ENCODE results near the gene FTO.

FTO gene

DNA sequence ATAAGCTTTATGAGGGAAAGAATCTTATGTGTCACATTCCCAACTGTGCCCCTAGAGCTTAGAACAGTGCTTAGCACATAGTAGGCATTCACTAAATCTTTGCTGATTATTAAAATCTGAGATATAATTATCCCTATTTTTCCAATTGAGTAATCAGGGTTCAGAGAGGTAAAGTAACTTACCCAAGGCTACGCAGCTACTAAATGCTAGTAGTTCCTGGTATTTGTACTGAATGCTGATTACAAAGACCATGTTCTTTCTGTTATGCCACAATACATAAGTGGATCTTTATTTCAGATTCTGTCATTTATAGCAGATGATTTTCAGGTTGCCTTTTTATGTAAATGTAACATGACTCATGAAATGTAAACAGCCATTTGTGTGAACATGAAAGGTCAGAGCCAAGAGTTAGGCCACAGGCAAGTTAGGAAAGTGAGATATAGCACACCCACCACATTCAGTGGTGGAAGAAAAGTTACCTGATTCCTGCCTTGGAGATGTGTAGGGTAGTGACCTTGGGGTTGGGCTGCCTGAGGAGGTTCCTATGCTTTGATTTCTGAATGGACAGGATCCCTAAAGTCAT, 77.2 kb downstream of the FTO start:
- peak overlapping the region; percentile 94 for H3K27ac ChIP-seq
- TF ChIP-seq ZFX (IDR thresholded peaks at IDR 0.05; ENCODE audit: borderline replicate concordance) = no peak
- TF ChIP-seq, protein P1, sequence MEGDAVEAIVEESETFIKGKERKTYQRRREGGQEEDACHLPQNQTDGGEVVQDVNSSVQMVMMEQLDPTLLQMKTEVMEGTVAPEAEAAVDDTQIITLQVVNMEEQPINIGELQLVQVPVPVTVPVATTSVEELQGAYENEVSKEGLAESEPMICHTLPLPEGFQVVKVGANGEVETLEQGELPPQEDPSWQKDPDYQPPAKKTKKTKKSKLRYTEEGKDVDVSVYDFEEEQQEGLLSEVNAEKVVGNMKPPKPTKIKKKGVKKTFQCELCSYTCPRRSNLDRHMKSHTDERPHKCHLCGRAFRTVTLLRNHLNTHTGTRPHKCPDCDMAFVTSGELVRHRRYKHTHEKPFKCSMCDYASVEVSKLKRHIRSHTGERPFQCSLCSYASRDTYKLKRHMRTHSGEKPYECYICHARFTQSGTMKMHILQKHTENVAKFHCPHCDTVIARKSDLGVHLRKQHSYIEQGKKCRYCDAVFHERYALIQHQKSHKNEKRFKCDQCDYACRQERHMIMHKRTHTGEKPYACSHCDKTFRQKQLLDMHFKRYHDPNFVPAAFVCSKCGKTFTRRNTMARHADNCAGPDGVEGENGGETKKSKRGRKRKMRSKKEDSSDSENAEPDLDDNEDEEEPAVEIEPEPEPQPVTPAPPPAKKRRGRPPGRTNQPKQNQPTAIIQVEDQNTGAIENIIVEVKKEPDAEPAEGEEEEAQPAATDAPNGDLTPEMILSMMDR (IDR thresholded peaks at IDR 0.05) = no peak

DNA sequence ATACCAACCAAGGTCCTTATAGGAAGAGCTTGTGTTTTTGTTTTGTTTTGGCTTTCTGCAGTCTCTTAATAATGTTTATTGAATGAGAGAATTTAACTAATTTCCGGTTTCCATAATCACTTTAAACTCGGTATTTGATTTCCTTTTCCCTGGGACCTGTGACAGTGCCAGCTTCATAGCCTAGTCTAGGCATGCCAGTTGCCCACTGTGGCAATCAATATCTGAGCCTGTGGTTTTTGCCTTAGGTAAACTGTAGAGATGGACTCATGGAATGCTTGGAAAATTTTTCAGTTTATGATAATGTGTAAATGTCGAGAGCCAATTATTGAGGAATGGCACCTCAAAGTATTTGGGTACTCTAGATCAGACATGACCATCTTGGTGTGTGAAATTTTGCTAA, 78.2 kb downstream of the FTO start:
- H3K27ac ChIP-seq = peak overlapping the region; percentile 94
- TF ChIP-seq ZFX (IDR thresholded peaks at IDR 0.05; ENCODE audit: borderline replicate concordance) = no peak
- TF ChIP-seq, protein P1 (IDR thresholded peaks at IDR 0.05) = no peak

DNA sequence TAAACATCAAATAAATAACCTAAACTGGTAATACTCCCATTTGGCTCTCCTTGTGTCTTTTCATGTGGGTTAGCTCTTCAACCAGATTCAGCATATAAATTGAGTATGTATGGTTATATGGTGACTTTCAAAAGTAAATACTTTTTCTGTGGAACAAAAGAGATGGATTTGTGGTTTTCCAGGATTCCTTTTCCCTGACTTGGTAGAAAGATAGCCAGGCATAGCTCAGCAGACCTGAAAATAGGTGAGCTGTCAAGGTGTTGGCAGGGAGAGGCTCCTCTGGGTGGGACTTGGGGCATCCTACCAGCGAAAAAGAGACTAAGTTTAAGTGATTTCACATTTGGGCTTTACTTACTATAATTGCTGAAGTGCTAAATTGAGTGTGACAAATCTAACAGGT, 80.3 kb downstream of the FTO start:
- TF ChIP-seq, protein P1 (IDR thresholded peaks at IDR 0.05) = no peak
- TF ChIP-seq ZFX (IDR thresholded peaks at IDR 0.05; ENCODE audit: borderline replicate concordance) = no peak

DNA sequence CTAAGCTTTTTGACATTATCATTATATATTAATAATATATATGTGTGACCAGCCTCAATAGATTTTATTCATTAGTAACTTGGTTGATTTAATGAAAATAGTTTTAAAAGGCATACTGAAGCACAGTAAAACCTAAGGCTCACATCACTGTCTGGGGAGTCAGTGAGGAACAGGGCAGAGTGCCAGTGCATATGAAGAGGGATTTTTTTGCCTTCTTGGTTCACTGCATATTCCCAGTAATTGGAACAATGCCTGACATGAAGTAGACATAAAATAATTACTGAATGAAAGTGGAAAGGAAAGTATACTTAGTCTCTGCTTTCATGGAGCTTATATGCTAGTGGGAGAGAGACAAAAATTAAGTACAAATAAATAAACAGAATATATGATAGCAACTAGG, 81.1 kb downstream of the FTO start:
- 0 out of 2 replicates have a peak overlapping the region, but pooled peaks have one; percentile 3 for H3K27ac ChIP-seq
- TF ChIP-seq ZFX (IDR thresholded peaks at IDR 0.05; ENCODE audit: borderline replicate concordance) = no peak
- TF ChIP-seq, protein P1 (IDR thresholded peaks at IDR 0.05) = no peak

More for the DNA sequence above, 80.3 kb downstream of the FTO start:
- H3K27ac ChIP-seq = peak overlapping the region; percentile 94

DNA sequence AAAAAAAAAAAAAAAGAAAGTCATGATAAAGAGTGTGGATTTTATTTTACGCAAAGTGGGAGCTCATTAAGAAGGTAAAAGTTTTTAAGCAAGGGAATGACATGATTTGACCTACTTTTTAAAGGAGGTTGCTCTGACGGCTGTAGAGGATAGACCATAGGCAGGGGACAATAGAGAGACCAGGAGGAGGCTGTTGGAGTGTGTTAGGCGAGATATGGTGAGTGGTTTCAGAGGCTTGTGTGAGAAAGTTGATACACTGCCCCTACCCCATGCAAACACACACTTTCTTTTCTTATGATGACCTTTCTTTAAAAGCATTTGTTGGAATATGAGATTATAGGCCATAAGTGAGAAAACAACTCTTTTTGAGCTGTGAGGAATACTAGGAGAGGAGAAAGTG, 82.0 kb downstream of the FTO start:
- TF ChIP-seq, protein P1 (IDR thresholded peaks at IDR 0.05) = no peak
- no peak for TF ChIP-seq ZFX (IDR thresholded peaks at IDR 0.05; ENCODE audit: borderline replicate concordance)
- no peak overlapping the region for H3K27ac ChIP-seq

DNA sequence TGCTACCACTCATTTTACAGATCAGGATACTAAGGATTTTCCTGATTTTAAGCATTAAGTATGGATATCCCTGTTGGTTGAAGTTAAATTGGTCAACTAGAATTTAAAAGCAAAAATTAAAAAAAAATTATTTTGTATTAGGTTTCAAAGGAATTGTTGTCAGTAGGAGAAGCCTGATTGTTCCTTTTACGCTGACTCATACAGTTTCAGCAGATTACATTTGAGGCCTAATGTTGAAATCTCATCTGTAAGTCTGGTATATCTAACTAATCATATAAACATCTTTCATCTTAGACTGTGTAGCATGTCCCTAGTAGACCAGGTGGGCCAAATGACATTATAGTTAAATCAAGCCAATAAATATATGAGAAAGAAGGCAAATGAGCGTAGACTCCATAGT, 83.5 kb downstream of the FTO start:
- TF ChIP-seq ZFX (IDR thresholded peaks at IDR 0.05; ENCODE audit: borderline replicate concordance) = no peak
- TF ChIP-seq, protein P1 (IDR thresholded peaks at IDR 0.05) = no peak
- H3K27ac ChIP-seq = peak overlapping the region; percentile 7; the same call in 1 of the 2 replicates

DNA sequence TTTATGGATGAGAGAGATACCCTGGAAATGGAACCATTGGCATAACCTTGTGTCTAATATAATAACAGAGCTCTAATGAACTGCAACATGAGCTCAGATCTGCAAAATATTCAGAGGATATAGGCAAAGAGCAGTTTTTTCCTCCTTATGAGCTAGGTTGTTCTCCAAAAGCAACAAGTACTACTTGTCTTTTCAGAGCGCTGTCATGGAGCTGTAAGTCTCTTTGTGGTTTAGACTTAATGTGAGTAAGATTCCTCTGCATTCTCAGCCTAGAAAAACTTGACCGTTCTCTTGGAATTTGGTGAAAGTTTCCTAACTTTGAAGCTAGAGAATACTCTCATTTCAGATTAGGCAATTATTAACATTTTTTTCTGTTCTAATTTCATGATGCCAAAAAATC, 85.2 kb downstream of the FTO start:
- peak overlapping the region; percentile 17; the same call in 1 of the 2 replicates for H3K27ac ChIP-seq

More for the DNA sequence above, 85.2 kb downstream of the FTO start:
- no peak for TF ChIP-seq ZFX (IDR thresholded peaks at IDR 0.05; ENCODE audit: borderline replicate concordance)
- TF ChIP-seq, protein P1 (IDR thresholded peaks at IDR 0.05) = no peak
